SIG-M5 treated with dmso at 0.1 percent for 504 hours (cell line): ENCODE data around the gene ARHGEF4.
"Not testable (repeated sequence)": the region's sequence is repeated elsewhere in the genome, so short reads cannot be mapped to it uniquely, and the experiment has no call there.

ENCODE experiments used
- DNase-seq: peaks from one replicate; lab custom pipeline; 2025; ENCODE audit not compliant: unreplicated experiment; lab: John Stamatoyannopoulos, UW

The ARHGEF4 gene

GRCh38 chr2:130966775-130967490 is 130.2 kb downstream of the ARHGEF4 start:
- DNase-seq = no peak

DNA sequence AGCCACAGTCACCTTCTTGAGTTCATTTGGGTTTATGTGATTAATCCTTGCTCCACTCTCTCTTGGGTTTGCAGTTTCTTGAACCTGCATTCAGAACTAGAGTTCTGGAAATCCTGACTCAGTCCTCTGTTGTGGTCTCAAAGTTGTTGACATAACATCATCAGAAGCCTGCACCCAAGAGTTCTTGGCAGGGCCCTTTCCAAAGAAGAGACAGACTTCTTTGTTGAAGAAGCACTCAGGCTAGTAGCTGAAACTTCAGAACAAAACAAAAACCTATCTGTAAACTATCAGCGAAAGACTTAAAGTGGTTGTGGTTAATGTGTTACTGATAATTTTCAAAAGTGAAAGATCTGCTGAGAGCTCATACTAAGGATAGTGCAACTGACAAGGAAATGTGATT is 135.7 kb downstream of the ARHGEF4 start:
- DNase-seq = no peak

DNA sequence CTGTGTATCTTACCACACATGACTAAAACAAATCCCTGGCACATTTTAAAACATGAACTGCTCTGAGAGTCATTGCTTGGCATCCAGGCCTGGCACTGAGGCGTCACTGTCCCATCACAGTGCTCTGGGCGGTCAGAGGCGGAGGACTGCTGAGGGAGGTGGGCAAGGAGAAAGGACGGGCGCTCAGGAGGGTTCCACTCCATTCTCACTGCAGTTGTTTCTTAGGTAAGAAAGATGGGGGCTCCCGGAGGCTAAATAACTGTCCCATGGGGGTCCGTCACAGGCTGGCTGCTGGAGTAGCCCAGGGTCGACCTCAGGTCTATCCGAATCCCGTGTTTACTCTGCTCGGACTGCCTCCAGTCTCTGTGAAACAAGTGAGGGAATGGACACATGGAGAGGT is 139.0 kb downstream of the ARHGEF4 start:
- no peak for DNase-seq

- no peak for DNase-seq
Observed at GRCh38 chr2:130976591-130977237, 140.0 kb downstream of the ARHGEF4 start.

GRCh38 chr2:130977461-130978050 is 140.8 kb downstream of the ARHGEF4 start:
- no peak for DNase-seq

GRCh38 chr2:130981667-130982066 is 145.0 kb downstream of the ARHGEF4 start:
- DNase-seq = no peak

DNA sequence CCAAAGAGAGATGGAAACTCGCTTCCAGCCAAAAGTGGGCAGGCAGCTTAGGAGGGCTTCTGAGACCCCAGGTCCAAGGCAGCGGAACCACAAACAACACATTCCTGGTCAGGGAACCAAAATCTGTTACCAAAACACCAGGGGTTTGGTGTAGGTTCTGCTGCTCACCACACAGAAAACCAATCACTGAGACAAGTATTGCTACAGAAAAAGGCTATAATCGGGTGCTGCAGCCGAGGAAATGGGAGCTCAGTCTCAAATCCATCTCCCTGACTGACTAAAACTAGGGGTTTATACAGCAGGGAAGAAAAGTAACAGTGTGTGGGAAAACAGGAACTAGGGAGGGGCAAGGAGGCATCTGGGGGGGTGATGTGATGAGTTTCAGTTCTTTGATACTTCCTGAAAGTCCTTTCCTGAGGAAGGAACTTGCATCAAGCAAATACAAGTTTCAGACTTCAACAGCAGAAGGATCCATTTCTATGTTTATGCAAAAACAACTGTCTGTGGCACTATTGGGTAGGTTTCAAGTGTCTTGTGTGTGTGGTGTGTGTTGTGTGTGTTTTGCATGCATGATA is 148.6 kb downstream of the ARHGEF4 start:
- DNase-seq = peak; percentile 11

GRCh38 chr2:130985831-130986649 is 149.3 kb downstream of the ARHGEF4 start:
- no peak for DNase-seq

- DNase-seq = no peak
Observed at GRCh38 chr2:130986890-130987493, 150.3 kb downstream of the ARHGEF4 start.

DNA sequence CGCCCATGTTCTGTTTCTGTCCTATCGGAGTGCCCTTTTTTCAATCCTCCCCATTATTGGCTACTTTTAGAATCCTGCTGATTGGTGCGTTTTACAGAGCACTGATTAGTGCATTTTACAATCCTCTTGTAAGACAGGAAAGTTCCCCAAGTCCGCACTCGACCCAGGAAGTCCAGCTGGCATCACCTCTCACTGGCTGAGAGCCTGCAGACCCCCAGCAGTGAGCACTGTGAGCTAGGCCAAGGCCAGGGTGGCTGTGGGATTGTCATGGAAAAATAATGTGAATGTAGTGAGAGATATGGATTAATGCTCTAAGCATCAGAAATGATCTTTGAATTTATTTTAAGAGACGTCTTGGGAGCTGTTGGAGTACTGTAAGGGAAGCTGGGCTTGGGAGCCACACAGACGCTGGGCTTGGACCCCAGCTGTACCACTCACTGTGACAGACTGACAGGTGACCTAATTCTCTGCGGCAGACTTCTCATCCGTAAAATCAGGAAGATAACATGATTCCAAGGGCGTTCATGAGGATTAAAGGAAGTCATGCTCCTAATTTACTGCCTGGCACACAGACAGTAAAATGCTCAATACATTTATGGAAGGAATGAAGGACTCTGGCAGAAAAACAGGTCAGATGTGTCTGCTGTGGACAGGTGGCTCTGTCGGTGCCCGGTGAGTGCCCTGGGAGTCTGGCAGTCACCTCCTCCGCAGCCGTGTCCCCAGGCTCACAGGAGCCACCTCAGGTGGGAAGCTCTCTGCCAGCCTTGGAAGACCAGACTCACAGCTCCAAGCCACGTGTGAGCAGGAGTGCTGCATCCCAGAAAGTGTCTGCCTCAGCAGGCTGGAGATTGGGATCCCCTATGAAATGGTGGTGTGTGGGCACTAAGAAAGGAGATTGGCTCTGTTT is 151.1 kb downstream of the ARHGEF4 start:
- DNase-seq = no peak

- not testable (repeated sequence) for DNase-seq
Observed at GRCh38 chr2:130991446-130991845, 154.7 kb downstream of the ARHGEF4 start.

DNA sequence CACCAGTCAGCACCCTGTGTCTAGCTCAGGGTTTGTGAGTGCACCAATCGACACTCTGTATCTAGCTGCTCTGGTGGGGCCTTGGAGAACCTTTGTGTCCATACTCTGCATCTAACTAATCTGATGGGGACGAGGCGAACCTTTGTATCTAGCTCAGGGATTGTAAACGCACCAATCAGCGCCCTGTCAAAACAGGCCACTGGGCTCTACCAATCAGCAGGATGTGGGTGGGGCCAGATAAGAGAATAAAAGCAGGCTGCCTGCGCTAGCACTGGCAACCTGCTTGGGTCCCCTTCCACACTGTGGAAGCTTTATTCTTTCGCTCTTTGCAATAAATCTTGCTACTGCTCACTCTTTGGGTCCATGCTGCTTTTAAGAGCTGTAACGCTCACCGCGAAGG is 155.3 kb downstream of the ARHGEF4 start:
- not testable (repeated sequence) for DNase-seq

DNA sequence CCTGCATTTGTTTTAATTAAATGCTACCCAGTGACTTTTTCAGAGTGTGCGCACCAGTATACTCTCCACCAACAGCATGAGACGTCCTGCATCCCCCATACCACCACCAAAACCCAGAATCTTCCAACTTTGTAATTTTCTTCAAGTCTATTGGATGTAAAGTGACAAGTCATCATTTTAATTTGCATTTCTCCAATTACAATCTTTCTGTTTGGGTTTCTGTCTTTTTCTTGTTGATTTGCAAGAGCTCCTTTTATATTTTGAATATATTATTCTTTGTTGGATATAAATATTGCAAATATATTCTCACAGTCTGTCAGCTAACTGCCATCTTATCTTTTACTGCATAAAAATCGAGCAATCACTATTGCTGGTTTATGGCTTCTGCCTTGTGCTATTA is 160.0 kb downstream of the ARHGEF4 start:
- DNase-seq = no peak

- no peak for DNase-seq
Observed at GRCh38 chr2:130997198-130997597, 160.5 kb downstream of the ARHGEF4 start.

- DNase-seq = no peak
Observed at GRCh38 chr2:130998561-130998960, 161.8 kb downstream of the ARHGEF4 start.

GRCh38 chr2:131004446-131005209 is 167.9 kb downstream of the ARHGEF4 start:
- no peak for DNase-seq

- no peak for DNase-seq
Observed at GRCh38 chr2:131005216-131005935, 168.7 kb downstream of the ARHGEF4 start.

DNA sequence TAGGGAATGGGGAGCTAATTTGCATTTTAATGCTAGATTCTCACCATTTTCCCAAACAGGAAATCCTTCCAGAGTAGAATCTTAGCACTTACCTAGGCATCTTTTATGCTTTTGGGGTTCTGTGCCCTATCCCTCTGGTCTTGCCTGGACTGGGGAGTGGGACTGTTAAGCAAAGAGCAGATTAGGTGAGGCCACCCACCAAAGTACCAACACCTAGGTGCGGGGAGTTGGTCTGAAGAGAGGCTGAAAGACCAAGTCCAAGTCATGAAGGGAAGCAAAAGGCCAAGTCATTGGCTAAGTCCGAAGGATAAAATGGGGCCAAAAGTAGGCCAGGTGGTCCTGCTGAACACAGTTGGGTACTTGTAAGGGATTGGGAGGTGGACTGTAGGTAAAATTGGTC is 169.8 kb downstream of the ARHGEF4 start:
- DNase-seq = no peak
